Superior temporal gyrus (tissue), 1 donor: ENCODE measurements around the gene KCNJ10.
"Not testable (repeated sequence)": the region's sequence is repeated elsewhere in the genome, so short reads cannot be mapped to it uniquely, and the experiment has no call there.

ENCODE experiments used
- DNase-seq: peaks from one replicate; pipeline ENCODE4 v3.0.0-alpha.2; 2016; ENCODE audit errors: extremely low spot score

KCNJ10 gene

GRCh38 chr1:160061369-160062229, 8.4 kb downstream of the KCNJ10 start:
- DNase-seq = no peak

DNA sequence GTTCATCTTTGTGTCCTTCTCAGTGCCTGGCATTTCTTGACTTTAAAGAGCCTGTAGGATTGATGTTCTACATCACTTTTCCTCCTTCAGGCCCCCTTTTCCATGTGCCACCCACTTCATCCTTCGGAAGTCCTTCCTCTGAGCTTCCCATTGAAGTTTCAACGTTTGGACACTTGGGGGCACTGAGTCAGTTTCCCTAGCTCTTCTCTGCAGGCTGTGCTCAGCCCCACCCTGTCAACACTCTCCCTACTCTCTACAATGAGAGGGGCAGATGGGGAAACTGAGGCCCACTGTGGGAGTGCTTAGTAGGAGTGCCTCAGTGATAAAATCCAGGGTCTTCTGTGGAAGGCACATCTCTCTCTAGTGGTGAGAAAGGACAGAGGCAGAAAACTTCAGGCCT, 11.9 kb downstream of the KCNJ10 start:
- peak; percentile 71 for DNase-seq

DNA sequence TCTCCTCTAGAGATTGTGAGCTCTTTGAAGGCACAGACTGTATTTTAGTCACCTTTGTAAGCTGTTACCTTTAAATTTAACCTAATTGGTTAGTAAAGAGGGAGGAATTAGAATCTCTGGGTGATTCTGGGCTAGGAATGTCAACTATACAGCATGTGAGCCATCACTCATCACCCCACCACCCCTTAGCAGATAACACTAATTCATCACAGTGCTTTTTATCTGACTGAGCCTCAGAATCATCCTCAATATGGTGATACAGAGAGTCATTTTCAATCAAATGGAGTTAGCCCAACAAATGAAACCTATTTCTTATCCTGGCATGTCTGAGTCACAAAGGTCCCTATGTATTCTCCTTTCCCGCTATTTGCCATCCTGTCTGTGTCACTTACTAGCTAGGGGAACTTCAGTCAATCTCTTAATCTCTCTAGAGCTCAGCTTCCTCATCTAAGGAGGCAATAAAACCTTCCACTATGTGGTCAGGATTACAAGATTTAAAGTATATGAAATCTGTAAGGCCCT, 13.3 kb downstream of the KCNJ10 start:
- DNase-seq = no peak

GRCh38 chr1:160053548-160054365, 16.2 kb downstream of the KCNJ10 start:
- DNase-seq = no peak

DNA sequence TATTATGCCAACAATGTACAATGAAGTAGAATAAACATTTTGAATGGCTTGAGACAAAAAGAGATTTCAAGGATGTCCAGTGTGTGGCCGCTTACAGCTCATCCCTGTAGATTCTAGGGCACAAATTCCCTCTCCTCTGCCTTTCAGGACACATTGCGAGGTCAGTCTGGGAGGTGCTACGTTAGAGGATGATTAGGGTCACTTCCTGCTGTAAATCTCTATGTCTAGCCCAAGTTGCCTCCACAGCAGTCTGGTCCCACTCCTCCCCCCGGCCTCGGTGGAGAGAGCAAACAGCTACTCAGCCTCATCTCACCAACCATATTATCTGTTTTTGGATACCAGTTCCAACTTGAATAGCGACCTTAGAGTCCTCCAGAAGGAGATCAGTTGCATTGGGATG, 17.0 kb downstream of the KCNJ10 start:
- no peak for DNase-seq

DNA sequence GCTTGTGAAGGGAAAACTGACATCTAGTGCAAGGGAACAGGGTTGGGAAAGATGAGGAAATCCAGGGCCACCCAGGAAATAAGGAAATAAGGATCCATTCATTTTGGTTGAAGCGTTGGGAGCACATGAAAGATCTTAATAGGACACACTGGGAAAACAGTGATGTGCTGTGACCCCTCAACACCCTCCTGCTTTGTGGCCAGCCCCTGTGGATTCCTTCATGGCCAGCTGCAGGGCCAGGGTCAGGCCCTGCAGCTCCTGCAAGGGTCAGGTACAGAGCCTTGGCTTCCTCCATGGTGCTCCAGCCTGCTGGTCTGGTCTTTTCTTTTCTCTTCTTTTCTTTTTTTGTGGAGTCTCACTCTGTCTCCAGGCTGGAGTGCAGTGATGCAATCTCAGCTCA, 19.3 kb downstream of the KCNJ10 start:
- no peak for DNase-seq

- DNase-seq = not testable (repeated sequence)
Measured at GRCh38 chr1:160050182-160050581, 19.8 kb downstream of the KCNJ10 start.

GRCh38 chr1:160049101-160049500, 20.9 kb downstream of the KCNJ10 start:
- no peak for DNase-seq

GRCh38 chr1:160048335-160048734, 21.6 kb downstream of the KCNJ10 start:
- no peak for DNase-seq

GRCh38 chr1:160047111-160047991, 22.6 kb downstream of the KCNJ10 start:
- DNase-seq = no peak

GRCh38 chr1:160046494-160047110, 23.4 kb downstream of the KCNJ10 start:
- peak; percentile 97 for DNase-seq

GRCh38 chr1:160045653-160046052, 24.3 kb downstream of the KCNJ10 start:
- DNase-seq = no peak

- DNase-seq = no peak
Measured at GRCh38 chr1:160043543-160043942, 26.4 kb downstream of the KCNJ10 start.

- no peak for DNase-seq
Measured at GRCh38 chr1:160040476-160040875, 29.5 kb downstream of the KCNJ10 start.

DNA sequence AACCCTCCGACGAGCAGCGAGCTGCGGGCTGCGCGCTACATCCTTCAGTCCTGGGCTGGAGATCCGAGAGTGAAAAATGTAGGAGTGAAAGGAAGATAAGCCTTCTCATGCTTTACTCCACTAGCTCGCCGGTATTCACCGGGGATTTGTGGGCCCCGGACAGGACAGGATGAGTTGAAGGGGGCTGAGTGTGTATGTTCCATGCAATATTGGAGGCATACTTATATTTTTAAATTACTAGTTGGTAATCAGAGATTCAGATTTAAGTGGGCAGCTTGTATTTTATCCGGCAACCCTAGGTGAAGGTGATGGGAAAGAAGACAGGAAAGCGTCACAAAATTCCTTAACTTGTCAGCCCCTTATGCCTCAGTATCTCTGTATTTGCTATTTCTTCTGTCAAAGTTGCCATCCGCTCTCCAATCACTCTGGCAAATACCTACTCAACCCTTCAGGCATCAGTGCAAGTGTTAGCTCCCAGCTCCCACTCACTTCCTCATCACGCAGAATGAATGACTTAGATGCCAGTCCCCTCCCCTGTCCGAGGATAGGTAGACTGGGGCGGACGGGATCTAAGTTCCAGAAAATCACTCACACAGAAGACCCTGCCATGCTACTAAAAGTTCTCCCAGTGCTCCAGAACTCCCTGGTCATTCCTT, 37.7 kb downstream of the KCNJ10 start:
- DNase-seq = no peak

GRCh38 chr1:160031365-160032164, 38.4 kb downstream of the KCNJ10 start, which contains the start of gene PIGM:
Gene PIGM (minus strand): TSS chr1:160031990. CDS start chr1:160031739, 251 bp downstream.
- DNase-seq = peak; percentile 95

DNA sequence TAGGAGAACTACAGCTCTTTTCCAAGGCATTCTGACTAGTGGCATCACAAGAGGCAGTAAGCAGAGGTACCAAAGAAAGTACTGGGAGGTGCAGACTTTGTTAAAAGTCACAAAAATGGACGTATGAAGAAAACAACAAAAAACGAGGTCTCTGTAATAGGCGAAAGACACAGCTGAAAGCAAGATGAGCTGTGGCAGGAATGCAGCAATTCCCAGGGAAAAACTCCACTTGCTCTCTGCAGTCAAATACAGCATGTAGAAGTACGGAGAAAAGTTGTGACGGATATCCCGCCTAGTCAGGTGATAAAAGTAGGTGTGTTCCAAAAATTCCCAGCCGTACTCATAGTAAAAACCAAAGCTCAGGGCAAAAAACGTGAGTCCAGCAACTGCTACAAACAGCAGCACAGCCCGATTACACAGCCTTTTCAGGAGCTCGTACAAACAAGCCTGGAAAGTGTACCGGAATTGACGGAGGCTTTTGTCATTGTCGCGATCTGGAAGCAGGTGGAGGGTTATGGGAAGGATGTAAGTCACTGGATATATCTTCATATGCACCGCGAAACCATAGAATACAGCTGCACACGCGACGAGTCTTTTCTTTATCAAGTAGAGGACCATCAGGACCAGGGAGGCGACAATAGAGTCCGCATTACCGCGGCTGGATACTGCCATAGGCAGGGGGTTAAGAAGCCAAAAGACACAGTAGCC, 39.1 kb downstream of the KCNJ10 start:
- peak; percentile 38 for DNase-seq

DNA sequence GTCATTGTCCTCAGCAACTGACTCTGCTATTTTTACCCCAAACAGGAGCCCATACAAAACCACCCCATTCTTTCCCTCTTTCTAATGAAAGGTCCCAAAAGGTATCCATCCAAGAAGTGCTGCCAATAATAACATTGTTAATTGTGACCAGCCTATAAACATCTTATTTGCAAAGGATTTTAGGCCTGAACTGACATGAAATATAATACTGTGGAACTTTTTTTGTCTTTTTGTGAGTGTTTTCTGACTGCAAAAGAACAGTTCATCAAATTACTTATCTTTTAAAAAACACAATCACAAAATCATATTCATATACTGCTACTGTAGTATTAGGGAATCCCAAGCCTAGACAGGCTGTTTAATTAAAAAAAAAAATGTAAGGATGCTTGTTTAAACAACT, 41.5 kb downstream of the KCNJ10 start:
- peak; percentile 12 for DNase-seq

DNA sequence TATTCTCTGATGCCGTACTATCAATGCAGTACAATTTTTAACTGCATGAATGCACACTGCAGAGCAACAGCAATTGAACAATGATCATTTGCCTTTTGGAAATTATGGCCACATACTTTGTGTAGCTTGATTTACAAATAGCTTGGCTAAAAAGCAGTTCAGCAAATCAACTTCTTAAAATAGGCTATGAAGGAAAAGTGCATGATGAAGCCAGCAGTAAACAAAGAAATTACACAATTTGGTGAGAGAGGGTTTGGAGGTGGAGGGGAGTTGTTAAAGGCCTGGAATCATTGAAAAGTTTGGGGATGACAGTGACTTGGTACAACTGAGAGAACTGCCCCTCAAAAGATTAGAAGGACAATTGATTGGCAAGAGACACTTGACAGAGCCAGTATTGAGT, 44.6 kb downstream of the KCNJ10 start:
- no peak for DNase-seq
